Measurements from ENCODE around the gene AMBN. TPM values are rescaled to one million over a fixed set of nuclear protein-coding genes. Genes with fewer than 3 reads are reported as not detected.

Gene AMBN
- total RNA-seq, 1 donor from 2014 or later = not detected

Other genes with a start within 250 kb of the AMBN start
- gene SMR3A, start 231.5 kb upstream of the AMBN start, total RNA-seq = not detected
- gene SMR3B, start 209.1 kb upstream of the AMBN start, total RNA-seq = not detected
- gene OPRPN, start 194.3 kb upstream of the AMBN start, total RNA-seq = not detected
- gene MUC7, start 120.1 kb upstream of the AMBN start, total RNA-seq = not detected
- not detected for gene AMTN, start 73.7 kb upstream of the AMBN start, total RNA-seq
- gene ENAM, start 36.5 kb downstream of the AMBN start, total RNA-seq = not detected
- 9.4 TPM for gene JCHAIN, start 74.3 kb downstream of the AMBN start, total RNA-seq
- 26.1 TPM for gene UTP3, start 96.3 kb downstream of the AMBN start, total RNA-seq
- gene RUFY3, start 129.7 kb downstream of the AMBN start, total RNA-seq = 54.8 TPM
- 55.6 TPM for gene GRSF1, start 247.6 kb downstream of the AMBN start, total RNA-seq

Measured in mesenteric fat pad (tissue), 1 donor.